Measurements from ENCODE around the gene ST8SIA6.

Gene ST8SIA6

GRCh38 chr10:17413876-17414275 is 40.5 kb downstream of the ST8SIA6 start:
- no peak overlapping the region for H2BK5ac ChIP-seq (ENCODE audit: low read depth, low read length, poor library complexity)
- H3K4ac ChIP-seq (ENCODE audit: low read depth, low read length): no peak overlapping the region
- no peaks in the 10 kb centered on the region for H3K9me3 ChIP-seq (ENCODE audit: insufficient read depth, low read depth, low read length)
- H3K27me3 ChIP-seq (ENCODE audit: insufficient read depth, low read length): no peaks in the 10 kb centered on the region
- H2AK5ac ChIP-seq (ENCODE audit: low read length): no peak overlapping the region
- no peak for DNase-seq
- no peak overlapping the region for H2BK120ac ChIP-seq (ENCODE audit: insufficient read depth, low read length, poor library complexity)
- H3K36me3 ChIP-seq (ENCODE audit: control insufficient read depth in 1 of 2, insufficient read depth in 2 of 2, low read length in 2 of 2): no peaks in the 10 kb centered on the region
- no peak overlapping the region for H4K12ac ChIP-seq (ENCODE audit: low read depth, low read length)
- H2BK12ac ChIP-seq (ENCODE audit: low read length): no peak overlapping the region
- no peaks in the 10 kb centered on the region for H3K4me1 ChIP-seq (ENCODE audit: control insufficient read depth in 1 of 2, insufficient read depth in 2 of 2, low read length in 2 of 2)
- H3K4me2 ChIP-seq (ENCODE audit: low read length): no peak overlapping the region
- no peak overlapping the region for H4K91ac ChIP-seq (ENCODE audit: low read depth, low read length)
- no peak overlapping the region for H3K14ac ChIP-seq (ENCODE audit: low read length)
- H2AFZ ChIP-seq (ENCODE audit: insufficient read depth, low read length, poor library complexity): no peak overlapping the region
- H3K79me1 ChIP-seq (ENCODE audit: low read length): no peaks in the 10 kb centered on the region
- H3K23ac ChIP-seq (ENCODE audit: low read length): no peak overlapping the region
- WGBS (ENCODE audit: extremely low coverage, insufficient coverage, insufficient read length): 100% methylated on average over 2 of the region's 2 CpGs
- H3K9ac ChIP-seq (ENCODE audit: low read length): no peak overlapping the region
- no peak overlapping the region for H3K27ac ChIP-seq (ENCODE audit: low read depth, low read length)
- H3K18ac ChIP-seq (ENCODE audit: low read length): no peak overlapping the region
- H3K4me3 ChIP-seq (ENCODE audit: low read depth, low read length): no peak overlapping the region
- H3K79me2 ChIP-seq (ENCODE audit: control insufficient read depth, insufficient read depth, low read length, poor library complexity): no peaks in the 10 kb centered on the region
- no peak overlapping the region for H4K8ac ChIP-seq (ENCODE audit: low read depth, low read length)

GRCh38 chr10:17412323-17412722 is 42.1 kb downstream of the ST8SIA6 start:
- H2BK5ac ChIP-seq (ENCODE audit: low read depth, low read length, poor library complexity): no peak overlapping the region
- H3K27ac ChIP-seq (ENCODE audit: low read depth, low read length): no peak overlapping the region
- no peak overlapping the region for H2AFZ ChIP-seq (ENCODE audit: insufficient read depth, low read length, poor library complexity)
- H3K79me2 ChIP-seq (ENCODE audit: control insufficient read depth, insufficient read depth, low read length, poor library complexity): no peaks in the 10 kb centered on the region
- H4K91ac ChIP-seq (ENCODE audit: low read depth, low read length): no peak overlapping the region
- H3K4me1 ChIP-seq (ENCODE audit: control insufficient read depth in 1 of 2, insufficient read depth in 2 of 2, low read length in 2 of 2): no peaks in the 10 kb centered on the region
- no peak overlapping the region for H2AK5ac ChIP-seq (ENCODE audit: low read length)
- H4K8ac ChIP-seq (ENCODE audit: low read depth, low read length): no peak overlapping the region
- no peaks in the 10 kb centered on the region for H3K27me3 ChIP-seq (ENCODE audit: insufficient read depth, low read length)
- H3K4ac ChIP-seq (ENCODE audit: low read depth, low read length): no peak overlapping the region
- H4K12ac ChIP-seq (ENCODE audit: low read depth, low read length): no peak overlapping the region
- no peak overlapping the region for H3K9ac ChIP-seq (ENCODE audit: low read length)
- no CpG with 5 or more reads among the region's 2 CpGs for WGBS (ENCODE audit: extremely low coverage, insufficient coverage, insufficient read length)
- no peak overlapping the region for H3K4me3 ChIP-seq (ENCODE audit: low read depth, low read length)
- no peaks in the 10 kb centered on the region for H3K36me3 ChIP-seq (ENCODE audit: control insufficient read depth in 1 of 2, insufficient read depth in 2 of 2, low read length in 2 of 2)
- no peak overlapping the region for H3K18ac ChIP-seq (ENCODE audit: low read length)
- H3K4me2 ChIP-seq (ENCODE audit: low read length): no peak overlapping the region
- H3K79me1 ChIP-seq (ENCODE audit: low read length): no peaks in the 10 kb centered on the region
- H3K14ac ChIP-seq (ENCODE audit: low read length): no peak overlapping the region
- no peak overlapping the region for H2BK120ac ChIP-seq (ENCODE audit: insufficient read depth, low read length, poor library complexity)
- H3K23ac ChIP-seq (ENCODE audit: low read length): no peak overlapping the region
- DNase-seq: no peak
- no peak overlapping the region for H2BK12ac ChIP-seq (ENCODE audit: low read length)
- no peaks in the 10 kb centered on the region for H3K9me3 ChIP-seq (ENCODE audit: insufficient read depth, low read depth, low read length)

GRCh38 chr10:17410907-17411306 is 43.5 kb downstream of the ST8SIA6 start:
- WGBS (ENCODE audit: extremely low coverage, insufficient coverage, insufficient read length): no CpG with 5 or more reads among the region's 5 CpGs
- no peaks in the 10 kb centered on the region for H3K4me1 ChIP-seq (ENCODE audit: control insufficient read depth in 1 of 2, insufficient read depth in 2 of 2, low read length in 2 of 2)
- no peak overlapping the region for H3K14ac ChIP-seq (ENCODE audit: low read length)
- no peak overlapping the region for H2BK120ac ChIP-seq (ENCODE audit: insufficient read depth, low read length, poor library complexity)
- no peak for DNase-seq
- H3K4me2 ChIP-seq (ENCODE audit: low read length): no peak overlapping the region
- H4K12ac ChIP-seq (ENCODE audit: low read depth, low read length): no peak overlapping the region
- H3K79me1 ChIP-seq (ENCODE audit: low read length): no peaks in the 10 kb centered on the region
- no peaks in the 10 kb centered on the region for H3K9me3 ChIP-seq (ENCODE audit: insufficient read depth, low read depth, low read length)
- no peaks in the 10 kb centered on the region for H3K27me3 ChIP-seq (ENCODE audit: insufficient read depth, low read length)
- H3K9ac ChIP-seq (ENCODE audit: low read length): no peak overlapping the region
- H2BK5ac ChIP-seq (ENCODE audit: low read depth, low read length, poor library complexity): no peak overlapping the region
- no peak overlapping the region for H3K23ac ChIP-seq (ENCODE audit: low read length)
- H3K27ac ChIP-seq (ENCODE audit: low read depth, low read length): no peak overlapping the region
- no peaks in the 10 kb centered on the region for H3K79me2 ChIP-seq (ENCODE audit: control insufficient read depth, insufficient read depth, low read length, poor library complexity)
- no peak overlapping the region for H4K8ac ChIP-seq (ENCODE audit: low read depth, low read length)
- no peak overlapping the region for H2BK12ac ChIP-seq (ENCODE audit: low read length)
- H3K4ac ChIP-seq (ENCODE audit: low read depth, low read length): no peak overlapping the region
- H2AK5ac ChIP-seq (ENCODE audit: low read length): no peak overlapping the region
- H3K4me3 ChIP-seq (ENCODE audit: low read depth, low read length): no peak overlapping the region
- H3K18ac ChIP-seq (ENCODE audit: low read length): no peak overlapping the region
- no peaks in the 10 kb centered on the region for H3K36me3 ChIP-seq (ENCODE audit: control insufficient read depth in 1 of 2, insufficient read depth in 2 of 2, low read length in 2 of 2)
- no peak overlapping the region for H4K91ac ChIP-seq (ENCODE audit: low read depth, low read length)
- H2AFZ ChIP-seq (ENCODE audit: insufficient read depth, low read length, poor library complexity): no peak overlapping the region

GRCh38 chr10:17409170-17409733 is 45.1 kb downstream of the ST8SIA6 start:
- Histone ChIP-seq H2BK12ac (ENCODE audit: low read length) (no peak overlapping the region), H2BK120ac (ENCODE audit: insufficient read depth, low read length, poor library complexity) (no peak overlapping the region), H3K18ac (ENCODE audit: low read length) (no peak overlapping the region), H3K4me2 (ENCODE audit: low read length) (no peak overlapping the region), H3K4me3 (ENCODE audit: low read depth, low read length) (no peak overlapping the region), H3K36me3 (ENCODE audit: control insufficient read depth in 1 of 2, insufficient read depth in 2 of 2, low read length in 2 of 2) (no peaks in the 10 kb centered on the region), H2AK5ac (ENCODE audit: low read length) (no peak overlapping the region), H3K79me2 (ENCODE audit: control insufficient read depth, insufficient read depth, low read length, poor library complexity) (no peaks in the 10 kb centered on the region), H2BK5ac (ENCODE audit: low read depth, low read length, poor library complexity) (no peak overlapping the region), H3K14ac (ENCODE audit: low read length) (no peak overlapping the region), H3K79me1 (ENCODE audit: low read length) (no peaks in the 10 kb centered on the region), H3K27ac (ENCODE audit: low read depth, low read length) (no peak overlapping the region), H2AFZ (ENCODE audit: insufficient read depth, low read length, poor library complexity) (no peak overlapping the region), H3K27me3 (ENCODE audit: insufficient read depth, low read length) (no peaks in the 10 kb centered on the region), H4K91ac (ENCODE audit: low read depth, low read length) (no peak overlapping the region), H3K4ac (ENCODE audit: low read depth, low read length) (no peak overlapping the region), H3K23ac (ENCODE audit: low read length) (no peak overlapping the region), H4K12ac (ENCODE audit: low read depth, low read length) (no peak overlapping the region), H3K9ac (ENCODE audit: low read length) (no peak overlapping the region), H3K9me3 (ENCODE audit: insufficient read depth, low read depth, low read length) (no peaks in the 10 kb centered on the region), H4K8ac (ENCODE audit: low read depth, low read length) (no peak overlapping the region), H3K4me1 (ENCODE audit: control insufficient read depth in 1 of 2, insufficient read depth in 2 of 2, low read length in 2 of 2) (peaks cover 0 to 2% of the 10 kb centered on the region in 2 experiments)
- peak in 1 of 2 donors; percentile 39 for DNase-seq
- WGBS (ENCODE audit: extremely low coverage, insufficient coverage, insufficient read length): no CpG with 5 or more reads among the region's 5 CpGs
